K562 (cell line): Measurements from ENCODE around the gene ZFPM1. TPM values are rescaled to one million over a fixed set of nuclear protein-coding genes. Genes with fewer than 3 reads are reported as not detected.

ENCODE experiments used
- ATAC-seq: fragments of 200-7000 bp; cut with Tn5 transposase; 3 replicates; pipeline ENCODE4 v1.9.1; 2020; ENCODE audit warnings: moderate library complexity
- BruUV-seq: library from RNA; stranded (reverse); fragments of 400-500 nt; replicated peaks from 2 replicates; lab custom pipeline; 2021; lab: Mats Ljungman, UMichigan
- CTCF ChIA-PET: fragments of 300-600 bp; formaldehyde crosslinking; extraction: SDS; loops from one replicate; lab custom pipeline; 2021; ENCODE audit warnings: low intra/inter-chr PET ratio; lab: Yijun Ruan, JAX
- POLR2A ChIA-PET: fragments of 300-600, 350-650 bp; sonication (Branson Sonifier 250); formaldehyde crosslinking; extraction: SDS; loops from one replicate; lab custom pipeline; 2021; ENCODE audit warnings: antibody characterized with exemption, inconsistent platforms; lab: Yijun Ruan, JAX
- DNase-seq, 4 experiments: peaks; one replicate each; pipeline versions ENCODE4 v3.0.0 to v3.0.0-alpha.2; 2011 to 2018; ENCODE audit warnings: low spot score in 3 of 4, mixed read lengths in 3 of 4; ENCODE audit errors: extremely low read depth in 1 of 4
- FAIRE-seq: peaks from 2 replicates; lab custom pipeline; 2011; peaks lifted over from hg19 to GRCh38; lab: Jason Lieb, UNC
- H2AFZ ChIP-seq: 2 replicates; pipeline ENCODE4 v1.6.0; 2011; ENCODE audit warnings: low read depth, low read length, control low read depth, inconsistent platforms
- H3K27ac ChIP-seq: fragments of 200-600 bp; 3 replicates; pipeline ENCODE4 v1.8.0; 2011; ENCODE audit warnings: low read depth, mild to moderate bottlenecking, control low read depth, inconsistent platforms, low read length, moderate library complexity, mixed read lengths; ENCODE audit errors: extremely low read depth
- H3K27me3 ChIP-seq, 2 experiments: fragments of 300-600 bp in 1 of 2; 2 replicates in 1 of 2; 3 replicates in 1 of 2; pipeline versions ENCODE4 v1.6.0 to v1.8.0; 2011; ENCODE audit warnings: inconsistent platforms in 2 of 2, low read length in 2 of 2, mild to moderate bottlenecking in 1 of 2, mixed read lengths in 1 of 2, moderate library complexity in 1 of 2; ENCODE audit not compliant: control insufficient read depth in 2 of 2, insufficient read depth in 2 of 2
- H3K36me3 ChIP-seq: fragments of 300-600 bp; 3 replicates; pipeline ENCODE4 v1.8.0; 2011; ENCODE audit warnings: mild to moderate bottlenecking, low read length, inconsistent platforms; ENCODE audit not compliant: control insufficient read depth, insufficient read depth
- H3K4me1 ChIP-seq, 2 experiments: fragments of 200-600 bp in 1 of 2; replicated peaks in 1 of 2; 2 replicates in 1 of 2; 3 replicates in 1 of 2; pipeline versions ENCODE4 v1.5.1 to v1.8.0; 2011; ENCODE audit warnings: inconsistent platforms in 2 of 2, low read length in 2 of 2, mild to moderate bottlenecking in 1 of 2, mixed read lengths in 1 of 2, moderate library complexity in 1 of 2; ENCODE audit not compliant: control insufficient read depth in 2 of 2, insufficient read depth in 2 of 2
- H3K4me2 ChIP-seq: 2 replicates; pipeline ENCODE4 v1.6.1; 2011; ENCODE audit warnings: low read length, control low read depth, inconsistent platforms, mixed read lengths; ENCODE audit not compliant: insufficient read depth
- H3K4me3 ChIP-seq: fragments of 200-600 bp; sonication (generic), shearing (Covaris generic); 2 replicates; pipeline ENCODE4 v1.5.1; 2016; ENCODE audit warnings: control low read depth, inconsistent platforms
- H3K79me2 ChIP-seq: fragments of 200-600 bp; 3 replicates; pipeline ENCODE4 v1.8.0; 2011; ENCODE audit warnings: low read length, inconsistent platforms; ENCODE audit not compliant: control insufficient read depth, insufficient read depth
- H3K9ac ChIP-seq, 2 experiments: 2 replicates each; pipeline versions ENCODE4 v1.6.0 to v1.6.1; 2011; ENCODE audit warnings: low read depth in 2 of 2, low read length in 2 of 2, control low read depth in 1 of 2, inconsistent platforms in 1 of 2, mild to moderate bottlenecking in 1 of 2, mixed read lengths in 1 of 2; ENCODE audit not compliant: insufficient read depth in 1 of 2
- H3K9me1 ChIP-seq: one replicate; pipeline ENCODE4 v1.6.0; 2011; ENCODE audit warnings: inconsistent platforms, mild to moderate bottlenecking, low read length, moderate library complexity; ENCODE audit not compliant: control insufficient read depth, insufficient read depth
- H3K9me3 ChIP-seq: replicated peaks from 2 replicates; pipeline ENCODE4 v1.5.1; 2011; ENCODE audit warnings: low read depth, low read length, inconsistent platforms; ENCODE audit not compliant: control insufficient read depth, insufficient read depth
- H4K20me1 ChIP-seq: replicated peaks from 2 replicates; pipeline ENCODE4 v1.6.1; 2011; ENCODE audit warnings: low read length, inconsistent platforms, mixed read lengths; ENCODE audit not compliant: control insufficient read depth, insufficient read depth
- CBX8 ChIP-seq: fragments of 200-600 bp; sonication (generic); IDR thresholded peaks from 2 replicates; pipeline ENCODE4 v1.6.1; 2012; ENCODE audit warnings: borderline replicate concordance, mixed run types, low read depth, mild to moderate bottlenecking, moderate library complexity, mixed read lengths, low read length, control low read depth, inconsistent platforms; ENCODE audit not compliant: poor library complexity, severe bottlenecking; ENCODE audit errors: extremely low read depth
- FIP1L1 ChIP-seq: fragments of 200-400 bp; formaldehyde crosslinking; IDR thresholded peaks from 2 replicates; pipeline ENCODE4 v1.6.1; 2018; ENCODE audit warnings: mild to moderate bottlenecking, low read depth, low read length; ENCODE audit not compliant: poor library complexity, severe bottlenecking
- GABPA ChIP-seq: fragments of 200-800 bp; sonication (Bioruptor generic); conservative IDR thresholded peaks from 2 replicates; pipeline ENCODE4 v1.6.1; 2016; ENCODE audit warnings: low read depth, missing genetic modification characterization, missing compliant biosample characterization
- HDAC2 ChIP-seq: fragments of 450-650 bp; IDR thresholded peaks from 2 replicates; pipeline ENCODE4 v1.6.1; 2016; ENCODE audit warnings: mild to moderate bottlenecking
- HDAC3 ChIP-seq: fragments of 450-650 bp; IDR thresholded peaks from 2 replicates; pipeline ENCODE4 v1.6.1; 2018; ENCODE audit warnings: borderline replicate concordance, mild to moderate bottlenecking, moderate library complexity; ENCODE audit not compliant: partially characterized antibody
- HIVEP1 ChIP-seq: fragments of 250-450 bp; sonication (Bioruptor Pico); IDR thresholded peaks from 2 replicates; pipeline ENCODE4 v1.4.0; 2020; ENCODE audit warnings: mild to moderate bottlenecking
- JUND ChIP-seq, 2 experiments: IDR thresholded peaks; 2 replicates in 1 of 2; 3 replicates in 1 of 2; pipeline ENCODE4 v1.6.1; 2011; ENCODE audit warnings: borderline replicate concordance in 2 of 2, low read depth in 2 of 2, low read length in 2 of 2, improper control_type of control experiment in 1 of 2, missing biosample characterization in 1 of 2, missing genetic modification characterization in 1 of 2, missing genetic modification reagents in 1 of 2
- NONO ChIP-seq, 2 experiments: fragments of 200-400 bp in 1 of 2; fragments of 450-650 bp in 1 of 2; formaldehyde crosslinking in 1 of 2; IDR thresholded peaks; 2 replicates each; pipeline ENCODE4 v1.6.1; 2017; ENCODE audit warnings: low read depth in 2 of 2, mild to moderate bottlenecking in 2 of 2, moderate library complexity in 2 of 2, low read length in 1 of 2
- POLR3G ChIP-seq: IDR thresholded peaks from 2 replicates; pipeline ENCODE4 v1.6.1; 2011; ENCODE audit not compliant: insufficient read length, insufficient replicate concordance; ENCODE audit errors: extremely low read depth
- STAT5A ChIP-seq: IDR thresholded peaks from 2 replicates; pipeline ENCODE4 v1.6.1; 2012; ENCODE audit warnings: low read length, inconsistent platforms, borderline replicate concordance
- STAT5B ChIP-seq: fragments of 250-450 bp; sonication (Bioruptor Pico); IDR thresholded peaks from 2 replicates; pipeline ENCODE4 v1.8.0; 2021; ENCODE audit warnings: mild to moderate bottlenecking, inconsistent platforms
- THRA ChIP-seq: fragments of 450-650 bp; IDR thresholded peaks from 2 replicates; pipeline ENCODE4 v1.6.1; 2017; ENCODE audit warnings: mild to moderate bottlenecking, moderate library complexity
- XRCC5 ChIP-seq: fragments of 200-400 bp; formaldehyde crosslinking; IDR thresholded peaks from 2 replicates; pipeline ENCODE4 v1.6.1; 2017; ENCODE audit warnings: low read depth, mild to moderate bottlenecking, low read length
- ZKSCAN3 ChIP-seq: fragments of 250-450 bp; sonication (Bioruptor Pico); IDR thresholded peaks from 2 replicates; pipeline ENCODE4 v1.4.0; 2020
- ZKSCAN8 ChIP-seq: fragments of 200-800 bp; sonication (Bioruptor generic); IDR thresholded peaks from 2 replicates; pipeline ENCODE4 v1.6.1; 2016; ENCODE audit warnings: missing genetic modification characterization, missing compliant biosample characterization
- ZNF217 ChIP-seq: sonication (generic); formaldehyde crosslinking; IDR thresholded peaks from 2 replicates; pipeline ENCODE4 v1.8.0; 2022; ENCODE audit warnings: mild to moderate bottlenecking, missing genetic modification reagents
- ZNF277 ChIP-seq: fragments of 250-450 bp; sonication (Bioruptor Pico); IDR thresholded peaks from 2 replicates; pipeline ENCODE4 v1.8.0; 2022; ENCODE audit warnings: inconsistent platforms, mild to moderate bottlenecking, moderate library complexity, borderline replicate concordance
- ZNF551 ChIP-seq: fragments of 250-450 bp; sonication (Bioruptor Pico); IDR thresholded peaks from 2 replicates; pipeline ENCODE4 v1.5.0; 2021; ENCODE audit warnings: mild to moderate bottlenecking, moderate library complexity
- WGBS: fragments of 100-300 bp; shearing (Covaris generic); methylation state at CpG from one replicate; pipeline ENCODE4 v1.1.6; 2016; ENCODE audit warnings: low coverage, mixed read lengths; ENCODE audit not compliant: insufficient coverage; ENCODE audit errors: missing lambda C conversion rate; 5-methylcytosine and 5-hydroxymethylcytosine counted together
- in situ Hi-C: fragments of 300-500 bp; cut with MboI; formaldehyde crosslinking; loops from 4 replicates; pipeline ENCODE4 v1.15.0; 2018; ENCODE audit warnings: inconsistent platforms, mixed read lengths
- intact Hi-C: fragments of 100-400 bp; cut with micrococcal nuclease; formaldehyde crosslinking; loops from 2 replicates; pipeline ENCODE4 v1.14.2; 2022
- polyA plus RNA-seq, 8 experiments: library from polyadenylated mRNA; depleted of rRNA in 4 of 8; stranded (reverse) in 5 of 8; unstranded in 3 of 8; fragments of >200 nt; fragmentation: Nextera tagmentation in 2 of 8; fragmentation: Illumina TruSeq in 1 of 8; extraction: Ambion mirVana in 2 of 8; extraction: Trizol in 1 of 8; gene quantifications; 2 replicates each; pipeline versions ENCODE4 v1.2.1 to v1.2.3, GENCODE V29; 2011 to 2014; ENCODE audit warnings: inconsistent platforms in 1 of 8, missing spikeins in 1 of 8
- total RNA-seq, 7 experiments: library from RNA; depleted of rRNA in 6 of 7; stranded (reverse); fragments of >200 nt in 6 of 7; fragmentation: Illumina TruSeq in 2 of 7; extraction: Trizol in 2 of 7; gene quantifications; 2 replicates each; pipeline versions ENCODE4 v1.2.1 to v1.2.3, GENCODE V29; 2011 to 2021; ENCODE audit warnings: low replicate concordance in 1 of 7

ZFPM1 gene
- total and polyA plus RNA-seq, 9 of the 15 experiments (the other 6 are each of a cell fraction or from before 2014, with no cell fraction given), result 0.03 to 35.9 (median 1.4) TPM

DNA sequence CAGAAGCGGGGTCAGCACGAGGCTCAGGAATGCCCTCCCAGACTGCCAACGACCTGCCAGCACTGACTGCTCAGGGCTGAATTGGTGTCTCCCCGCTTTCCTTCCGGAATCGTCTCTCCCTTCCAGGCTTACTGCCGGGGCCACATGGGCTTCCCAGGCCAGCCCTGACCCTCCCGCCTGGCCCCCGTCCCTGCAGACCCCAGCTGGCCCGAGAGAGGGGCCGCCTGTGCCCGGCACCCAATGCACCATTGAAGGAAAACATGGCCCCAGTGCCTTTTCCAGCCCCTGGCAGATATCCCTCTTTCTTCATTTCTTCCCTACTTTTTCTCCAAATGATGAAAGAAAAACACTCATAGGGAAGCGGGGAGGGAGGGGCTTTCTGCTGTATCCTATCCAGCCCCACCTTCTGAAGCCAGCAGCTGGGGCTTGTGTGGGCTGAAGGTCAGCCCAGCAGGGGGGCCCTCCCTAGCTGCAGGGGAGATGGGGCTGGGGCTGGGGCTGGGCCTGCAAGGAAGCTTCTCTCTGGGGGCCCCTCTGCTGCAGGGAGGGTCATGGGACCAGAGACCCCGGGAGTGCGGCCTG is 44.4 kb upstream of the ZFPM1 start:
- Histone ChIP-seq H3K9me3 (no peaks in the 10 kb centered on the region), H3K27me3 (peaks cover 10 to 53% of the 10 kb centered on the region in 2 experiments), H3K9me1 (no peaks in the 10 kb centered on the region), H3K36me3 (no peaks in the 10 kb centered on the region), H3K4me3 (no peak overlapping the region), H3K4me2 (no peak overlapping the region), H3K27ac (no peak overlapping the region), H3K79me2 (no peaks in the 10 kb centered on the region), H2AFZ (no peak overlapping the region), H3K4me1 (peaks cover 0 to 66% of the 10 kb centered on the region in 2 experiments; a peak in 3 of 5 replicates), H3K9ac (no peak overlapping the region; a peak in 1 of 4 replicates), H4K20me1 (peaks cover 16% of the 10 kb centered on the region; the same call in 1 of the 2 replicates)
- ChIA-PET CTCF (no interaction called here), POLR2A (interaction anchor here (0.5 kb wide), 1 partner anchor 9 kb away, joined by 3 read pairs; no protein-coding TSS in a partner anchor)
- ATAC-seq, result no peak
- no TSS peak for BruUV-seq
- peak in 1 of 4 experiments; percentile 37 for DNase-seq
- WGBS, result 21% methylated on average over 11 of the region's 15 CpGs
- FAIRE-seq, result no peak
- intact Hi-C loops (loop anchor here (10.0 kb wide), 1 partner anchor 124 kb away; no protein-coding TSS in a partner anchor), in situ Hi-C loops (no loop called here)
- no peak for TF ChIP-seq THRA
- no peak for TF ChIP-seq FIP1L1
- TF ChIP-seq STAT5A, result no peak
- TF ChIP-seq XRCC5, result no peak
- no peak for TF ChIP-seq HIVEP1
- TF ChIP-seq ZKSCAN8 (CRISPR knock-in tag), result no peak
- no peak for TF ChIP-seq GABPA (tag)
- TF ChIP-seq CBX8, result no peak
- no peak for TF ChIP-seq HDAC2
- TF ChIP-seq NONO (IDR thresholded peaks at IDR 0.05; ENCODE audit: low read depth in 2 of 2, low read length in 1 of 2), result no peak
- no peak for TF ChIP-seq ZKSCAN3 (CRISPR knock-in tag)
- no peak for TF ChIP-seq POLR3G
- TF ChIP-seq ZNF217, result no peak
- no peak for TF ChIP-seq STAT5B (CRISPR knock-in tag)
- TF ChIP-seq ZNF277 (CRISPR knock-in tag), result no peak
- TF ChIP-seq HDAC3, result no peak
- no peak for TF ChIP-seq JUND (IDR thresholded peaks at IDR 0.05; ENCODE audit: borderline replicate concordance, low read depth, low read length)
- TF ChIP-seq JUND (tag; IDR thresholded peaks at IDR 0.05; ENCODE audit: borderline replicate concordance, low read depth, low read length), result no peak
- TF ChIP-seq ZNF551 (CRISPR knock-in tag), result no peak
